Dermis microvascular lymphatic vessel endothelial cell (primary cell): ENCODE data around the gene PTPN12. TPM values are rescaled to one million over a fixed set of nuclear protein-coding genes. Genes with fewer than 3 reads are reported as not detected.
"Not testable (repeated sequence)": the region's sequence is repeated elsewhere in the genome, so short reads cannot be mapped to it uniquely, and the experiment has no call there.

Experiments used
- DNase-seq, 2 donors: peaks; one replicate each; pipeline versions ENCODE4 v3.0.0 to v3.0.0-alpha.2; 2010; ENCODE audit warnings: low read depth in 2 of 2
- total RNA-seq: library from RNA; depleted of rRNA; stranded (reverse); fragments of >200 nt; gene quantifications from 2 replicates; pipeline ENCODE4 v1.2.1, GENCODE V29; 2014

PTPN12 gene
- total RNA-seq, 1 donor from 2014 or later: 37.1 TPM

- peak; percentile 77 to 95 for DNase-seq
Observed at GRCh38 chr7:77538281-77539212, 1.5 kb downstream of the PTPN12 start.

- DNase-seq: no peak
Observed at GRCh38 chr7:77540402-77540822, 3.3 kb downstream of the PTPN12 start.

- not testable (repeated sequence) for DNase-seq
Observed at GRCh38 chr7:77540993-77541392, 3.9 kb downstream of the PTPN12 start.

GRCh38 chr7:77542409-77542808 lies 5.3 kb downstream of the PTPN12 start:
- DNase-seq: no peak

- DNase-seq: no peak
Observed at GRCh38 chr7:77542895-77543294, 5.8 kb downstream of the PTPN12 start.

- no peak for DNase-seq
Observed at GRCh38 chr7:77543910-77544309, 6.8 kb downstream of the PTPN12 start.

GRCh38 chr7:77544518-77544917 lies 7.4 kb downstream of the PTPN12 start:
- no peak for DNase-seq

- DNase-seq: no peak
Observed at GRCh38 chr7:77548206-77548605, 11.1 kb downstream of the PTPN12 start.

GRCh38 chr7:77549106-77549870 lies 12.2 kb downstream of the PTPN12 start:
- no peak for DNase-seq

GRCh38 chr7:77550586-77550985 lies 13.5 kb downstream of the PTPN12 start:
- DNase-seq: no peak

- DNase-seq: peak in 1 of 2 donors; percentile 46
Observed at GRCh38 chr7:77553123-77553522, 16.0 kb downstream of the PTPN12 start.

- no peak for DNase-seq
Observed at GRCh38 chr7:77558284-77558967, 21.3 kb downstream of the PTPN12 start.

- DNase-seq: no peak
Observed at GRCh38 chr7:77561352-77561751, 24.3 kb downstream of the PTPN12 start.

- no peak for DNase-seq
Observed at GRCh38 chr7:77563275-77563674, 26.2 kb downstream of the PTPN12 start.

- no peak for DNase-seq
Observed at GRCh38 chr7:77565917-77566316, 28.8 kb downstream of the PTPN12 start.

GRCh38 chr7:77566421-77566820 lies 29.3 kb downstream of the PTPN12 start:
- DNase-seq: no peak

- DNase-seq: peak; percentile 29 to 56
Observed at GRCh38 chr7:77569514-77570232, 32.6 kb downstream of the PTPN12 start.

GRCh38 chr7:77570330-77571011 lies 33.4 kb downstream of the PTPN12 start:
- DNase-seq: peak; percentile 53 to 64

- DNase-seq: no peak
Observed at GRCh38 chr7:77571801-77572200, 34.7 kb downstream of the PTPN12 start.

- DNase-seq: no peak
Observed at GRCh38 chr7:77575187-77575586, 38.1 kb downstream of the PTPN12 start.

GRCh38 chr7:77576856-77577255 lies 39.8 kb downstream of the PTPN12 start:
- DNase-seq: no peak
